HepG2 (cell line): ENCODE measurements around the gene MARCHF2. TPM values are rescaled to one million over a fixed set of nuclear protein-coding genes. Genes with fewer than 3 reads are reported as not detected.

Experiments
- BHLHE40 ChIP-seq: IDR thresholded peaks from 2 replicates; pipeline ENCODE4 v1.6.1; 2011; ENCODE audit warnings: low read length, improper control_type of control experiment
- BORCS8-MEF2B ChIP-seq: sonication (generic); formaldehyde crosslinking; IDR thresholded peaks from 2 replicates; pipeline ENCODE4 v1.8.0; 2022; ENCODE audit warnings: mild to moderate bottlenecking, missing genetic modification reagents
- FOSL2 ChIP-seq: sonication (generic); formaldehyde crosslinking; IDR thresholded peaks from 2 replicates; pipeline ENCODE4 v1.4.0; 2020; ENCODE audit warnings: missing genetic modification reagents
- HDAC1 ChIP-seq: sonication (generic); formaldehyde crosslinking; IDR thresholded peaks from 2 replicates; pipeline ENCODE4 v1.5.1; 2020; ENCODE audit warnings: mild to moderate bottlenecking, missing genetic modification reagents
- HES4 ChIP-seq: sonication (generic); formaldehyde crosslinking; IDR thresholded peaks from 2 replicates; pipeline ENCODE4 v1.9.0; 2021; ENCODE audit warnings: mild to moderate bottlenecking, missing genetic modification reagents, borderline replicate concordance
- HNRNPK ChIP-seq: fragments of 200-400 bp; formaldehyde crosslinking; IDR thresholded peaks from 2 replicates; pipeline ENCODE4 v1.6.1; 2018; ENCODE audit warnings: low read length, low read depth, moderate library complexity, mild to moderate bottlenecking; ENCODE audit not compliant: poor library complexity, severe bottlenecking
- NRL ChIP-seq: sonication (generic); formaldehyde crosslinking; IDR thresholded peaks from 2 replicates; pipeline ENCODE4 v1.5.0; 2020; ENCODE audit warnings: missing genetic modification reagents, mild to moderate bottlenecking, moderate library complexity, borderline replicate concordance
- SOX6 ChIP-seq, 2 experiments: fragments of 450-650 bp in 1 of 2; sonication (generic) in 1 of 2; formaldehyde crosslinking in 1 of 2; IDR thresholded peaks; 2 replicates each; pipeline versions ENCODE4 v1.4.0 to v1.6.1; 2017 to 2020; ENCODE audit warnings: antibody characterized with exemption in 1 of 2, mild to moderate bottlenecking in 1 of 2, missing genetic modification reagents in 1 of 2
- TAF1 ChIP-seq: sonication (generic); formaldehyde crosslinking; IDR thresholded peaks from 2 replicates; pipeline ENCODE4 v1.4.0; 2020; ENCODE audit warnings: missing genetic modification reagents
- ZBTB7A ChIP-seq: sonication (generic); formaldehyde crosslinking; IDR thresholded peaks from 2 replicates; pipeline ENCODE4 v1.8.0; 2022; ENCODE audit warnings: mild to moderate bottlenecking, missing genetic modification reagents
- ZNF17 ChIP-seq: sonication (generic); formaldehyde crosslinking; IDR thresholded peaks from 2 replicates; pipeline ENCODE4 v1.5.0; 2020; ENCODE audit warnings: mild to moderate bottlenecking, missing genetic modification reagents
- ZNF235 ChIP-seq: sonication (generic); formaldehyde crosslinking; IDR thresholded peaks from 2 replicates; pipeline ENCODE4 v1.8.1; 2023; ENCODE audit warnings: mild to moderate bottlenecking, missing genetic modification reagents, borderline replicate concordance
- ZNF251 ChIP-seq: sonication (generic); formaldehyde crosslinking; IDR thresholded peaks from 2 replicates; pipeline ENCODE4 v1.9.0; 2021; ENCODE audit warnings: mild to moderate bottlenecking, missing genetic modification reagents
- ZNF816 ChIP-seq: sonication (generic); formaldehyde crosslinking; IDR thresholded peaks from 2 replicates; pipeline ENCODE4 v1.8.0; 2022; ENCODE audit warnings: missing genetic modification reagents, mild to moderate bottlenecking, borderline replicate concordance
- polyA plus RNA-seq, 8 experiments: library from polyadenylated mRNA; depleted of rRNA in 3 of 8; stranded (reverse) in 7 of 8; unstranded in 1 of 8; fragments of >200 nt; fragmentation: Illumina TruSeq in 4 of 8; extraction: Trizol in 4 of 8; gene quantifications; 2 replicates each; pipeline versions ENCODE4 v1.2.1 to v1.2.3, GENCODE V29; 2011 to 2016; ENCODE audit warnings: low read depth in 4 of 8, missing spikeins in 1 of 8, mixed read lengths in 1 of 8; ENCODE audit not compliant: insufficient read depth in 1 of 8
- total RNA-seq, 5 experiments: library from RNA; depleted of rRNA; stranded (reverse); fragments of >200 nt; fragmentation: Illumina TruSeq; extraction: Trizol; gene quantifications; 2 replicates each; pipeline ENCODE4 v1.2.3, GENCODE V29; 2016; ENCODE audit warnings: low read depth in 1 of 5
- TF ChIP-seq, protein P1 (sequence below): sonication (generic); formaldehyde crosslinking; IDR thresholded peaks from 2 replicates; pipeline ENCODE4 v1.5.0; 2020; ENCODE audit warnings: mild to moderate bottlenecking, missing genetic modification reagents
- TF ChIP-seq, protein P2 (sequence below): sonication (generic); formaldehyde crosslinking; IDR thresholded peaks from 2 replicates; pipeline ENCODE4 v1.4.0; 2020; ENCODE audit warnings: missing genetic modification reagents
- TF ChIP-seq, protein P3 (sequence below): sonication (generic); formaldehyde crosslinking; IDR thresholded peaks from 2 replicates; pipeline ENCODE4 v1.5.0; 2020; ENCODE audit warnings: mild to moderate bottlenecking, missing genetic modification reagents
- TF ChIP-seq, protein P4 (sequence below): sonication (generic); formaldehyde crosslinking; IDR thresholded peaks from 2 replicates; pipeline ENCODE4 v1.8.0; 2022; ENCODE audit warnings: mild to moderate bottlenecking, missing genetic modification reagents; ENCODE audit not compliant: insufficient replicate concordance
- TF ChIP-seq, protein P5 (sequence below): sonication (generic); formaldehyde crosslinking; IDR thresholded peaks from 2 replicates; pipeline ENCODE4 v1.5.0; 2020; ENCODE audit warnings: missing genetic modification reagents, mild to moderate bottlenecking, borderline replicate concordance

MARCHF2 gene
- total and polyA plus RNA-seq, 2 of the 13 experiments (the other 11 are each of a cell fraction or from before 2014, with no cell fraction given): 12.7 to 13.0 TPM

DNA sequence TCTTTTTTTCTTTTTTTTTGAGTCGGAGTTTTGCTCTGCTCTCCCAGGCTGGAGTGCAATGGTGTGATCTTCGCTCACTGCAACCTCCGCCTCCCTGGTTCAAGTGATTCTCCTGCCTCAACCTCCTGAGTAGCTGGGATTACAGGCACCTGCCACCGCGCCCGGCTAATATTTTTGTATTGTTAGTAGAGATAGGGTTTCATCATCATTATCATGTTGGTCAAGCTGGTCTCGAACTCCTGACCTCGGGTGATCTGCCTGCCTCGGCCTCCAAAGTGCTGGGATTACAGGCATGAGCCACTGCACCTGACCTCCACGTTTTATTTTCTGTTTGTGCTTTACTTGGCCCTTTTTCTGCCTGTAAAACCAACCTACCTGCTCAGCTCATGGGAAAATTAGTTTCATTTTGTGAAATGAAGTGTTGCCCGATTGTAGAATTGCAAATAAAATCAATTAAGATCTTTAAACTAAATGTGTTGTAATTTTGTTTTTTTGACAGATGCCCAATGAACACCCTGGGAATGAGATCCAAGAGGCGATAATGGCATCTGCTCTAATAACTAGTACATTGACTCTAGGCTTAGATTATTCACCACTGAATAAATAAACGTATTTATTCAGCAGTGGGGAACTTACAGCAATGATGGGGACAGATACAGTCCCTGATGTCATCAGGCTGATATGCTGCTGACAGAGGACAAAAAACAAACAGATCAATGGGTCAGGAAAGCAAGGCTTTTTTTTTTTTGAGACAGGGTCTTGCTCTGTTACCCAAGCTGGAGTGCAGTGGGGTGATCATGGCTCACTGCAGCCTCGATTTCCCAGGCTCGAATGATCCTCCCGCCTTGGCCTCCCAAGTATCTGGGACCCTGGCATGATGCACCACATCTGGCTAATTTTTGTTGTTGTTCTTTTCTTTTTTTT lies 25.2 kb upstream of the MARCHF2 start (continued):
- TF ChIP-seq BORCS8-MEF2B (CRISPR knock-in tag): no peak
- no peak for TF ChIP-seq ZNF251
- peak; percentile 85 for TF ChIP-seq FOSL2
- TF ChIP-seq ZBTB7A (CRISPR knock-in tag): 0 out of 2 replicates have a peak, but pooled peaks have one; percentile 22
- TF ChIP-seq, protein P1, sequence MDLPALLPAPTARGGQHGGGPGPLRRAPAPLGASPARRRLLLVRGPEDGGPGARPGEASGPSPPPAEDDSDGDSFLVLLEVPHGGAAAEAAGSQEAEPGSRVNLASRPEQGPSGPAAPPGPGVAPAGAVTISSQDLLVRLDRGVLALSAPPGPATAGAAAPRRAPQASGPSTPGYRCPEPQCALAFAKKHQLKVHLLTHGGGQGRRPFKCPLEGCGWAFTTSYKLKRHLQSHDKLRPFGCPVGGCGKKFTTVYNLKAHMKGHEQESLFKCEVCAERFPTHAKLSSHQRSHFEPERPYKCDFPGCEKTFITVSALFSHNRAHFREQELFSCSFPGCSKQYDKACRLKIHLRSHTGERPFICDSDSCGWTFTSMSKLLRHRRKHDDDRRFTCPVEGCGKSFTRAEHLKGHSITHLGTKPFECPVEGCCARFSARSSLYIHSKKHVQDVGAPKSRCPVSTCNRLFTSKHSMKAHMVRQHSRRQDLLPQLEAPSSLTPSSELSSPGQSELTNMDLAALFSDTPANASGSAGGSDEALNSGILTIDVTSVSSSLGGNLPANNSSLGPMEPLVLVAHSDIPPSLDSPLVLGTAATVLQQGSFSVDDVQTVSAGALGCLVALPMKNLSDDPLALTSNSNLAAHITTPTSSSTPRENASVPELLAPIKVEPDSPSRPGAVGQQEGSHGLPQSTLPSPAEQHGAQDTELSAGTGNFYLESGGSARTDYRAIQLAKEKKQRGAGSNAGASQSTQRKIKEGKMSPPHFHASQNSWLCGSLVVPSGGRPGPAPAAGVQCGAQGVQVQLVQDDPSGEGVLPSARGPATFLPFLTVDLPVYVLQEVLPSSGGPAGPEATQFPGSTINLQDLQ: no peak
- TF ChIP-seq, protein P2, sequence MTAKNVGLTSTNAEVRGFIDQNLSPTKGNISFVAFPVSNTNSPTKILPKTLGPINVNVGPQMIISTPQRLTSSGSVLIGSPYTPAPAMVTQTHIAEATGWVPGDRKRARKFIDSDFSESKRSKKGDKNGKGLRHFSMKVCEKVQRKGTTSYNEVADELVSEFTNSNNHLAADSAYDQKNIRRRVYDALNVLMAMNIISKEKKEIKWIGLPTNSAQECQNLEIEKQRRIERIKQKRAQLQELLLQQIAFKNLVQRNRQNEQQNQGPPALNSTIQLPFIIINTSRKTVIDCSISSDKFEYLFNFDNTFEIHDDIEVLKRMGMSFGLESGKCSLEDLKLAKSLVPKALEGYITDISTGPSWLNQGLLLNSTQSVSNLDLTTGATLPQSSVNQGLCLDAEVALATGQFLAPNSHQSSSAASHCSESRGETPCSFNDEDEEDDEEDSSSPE: no peak
- TF ChIP-seq, protein P3, sequence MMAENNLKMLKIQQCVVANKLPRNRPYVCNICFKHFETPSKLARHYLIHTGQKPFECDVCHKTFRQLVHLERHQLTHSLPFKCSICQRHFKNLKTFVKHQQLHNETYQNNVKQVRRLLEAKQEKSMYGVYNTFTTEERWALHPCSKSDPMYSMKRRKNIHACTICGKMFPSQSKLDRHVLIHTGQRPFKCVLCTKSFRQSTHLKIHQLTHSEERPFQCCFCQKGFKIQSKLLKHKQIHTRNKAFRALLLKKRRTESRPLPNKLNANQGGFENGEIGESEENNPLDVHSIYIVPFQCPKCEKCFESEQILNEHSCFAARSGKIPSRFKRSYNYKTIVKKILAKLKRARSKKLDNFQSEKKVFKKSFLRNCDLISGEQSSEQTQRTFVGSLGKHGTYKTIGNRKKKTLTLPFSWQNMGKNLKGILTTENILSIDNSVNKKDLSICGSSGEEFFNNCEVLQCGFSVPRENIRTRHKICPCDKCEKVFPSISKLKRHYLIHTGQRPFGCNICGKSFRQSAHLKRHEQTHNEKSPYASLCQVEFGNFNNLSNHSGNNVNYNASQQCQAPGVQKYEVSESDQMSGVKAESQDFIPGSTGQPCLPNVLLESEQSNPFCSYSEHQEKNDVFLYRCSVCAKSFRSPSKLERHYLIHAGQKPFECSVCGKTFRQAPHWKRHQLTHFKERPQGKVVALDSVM (CRISPR knock-in tag): peak; percentile 100
- TF ChIP-seq, protein P4, sequence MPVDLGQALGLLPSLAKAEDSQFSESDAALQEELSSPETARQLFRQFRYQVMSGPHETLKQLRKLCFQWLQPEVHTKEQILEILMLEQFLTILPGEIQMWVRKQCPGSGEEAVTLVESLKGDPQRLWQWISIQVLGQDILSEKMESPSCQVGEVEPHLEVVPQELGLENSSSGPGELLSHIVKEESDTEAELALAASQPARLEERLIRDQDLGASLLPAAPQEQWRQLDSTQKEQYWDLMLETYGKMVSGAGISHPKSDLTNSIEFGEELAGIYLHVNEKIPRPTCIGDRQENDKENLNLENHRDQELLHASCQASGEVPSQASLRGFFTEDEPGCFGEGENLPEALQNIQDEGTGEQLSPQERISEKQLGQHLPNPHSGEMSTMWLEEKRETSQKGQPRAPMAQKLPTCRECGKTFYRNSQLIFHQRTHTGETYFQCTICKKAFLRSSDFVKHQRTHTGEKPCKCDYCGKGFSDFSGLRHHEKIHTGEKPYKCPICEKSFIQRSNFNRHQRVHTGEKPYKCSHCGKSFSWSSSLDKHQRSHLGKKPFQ: peak; percentile 71
- TF ChIP-seq BHLHE40: no peak; the same call in 1 of the 2 replicates
- TF ChIP-seq TAF1 (CRISPR knock-in tag): no peak
- no peak for TF ChIP-seq ZNF816
- no peak for TF ChIP-seq ZNF235
- no peak for TF ChIP-seq SOX6 (IDR thresholded peaks at IDR 0.05)
- peak; percentile 95 for TF ChIP-seq SOX6 (CRISPR knock-in tag; IDR thresholded peaks at IDR 0.05)
- TF ChIP-seq, protein P5, sequence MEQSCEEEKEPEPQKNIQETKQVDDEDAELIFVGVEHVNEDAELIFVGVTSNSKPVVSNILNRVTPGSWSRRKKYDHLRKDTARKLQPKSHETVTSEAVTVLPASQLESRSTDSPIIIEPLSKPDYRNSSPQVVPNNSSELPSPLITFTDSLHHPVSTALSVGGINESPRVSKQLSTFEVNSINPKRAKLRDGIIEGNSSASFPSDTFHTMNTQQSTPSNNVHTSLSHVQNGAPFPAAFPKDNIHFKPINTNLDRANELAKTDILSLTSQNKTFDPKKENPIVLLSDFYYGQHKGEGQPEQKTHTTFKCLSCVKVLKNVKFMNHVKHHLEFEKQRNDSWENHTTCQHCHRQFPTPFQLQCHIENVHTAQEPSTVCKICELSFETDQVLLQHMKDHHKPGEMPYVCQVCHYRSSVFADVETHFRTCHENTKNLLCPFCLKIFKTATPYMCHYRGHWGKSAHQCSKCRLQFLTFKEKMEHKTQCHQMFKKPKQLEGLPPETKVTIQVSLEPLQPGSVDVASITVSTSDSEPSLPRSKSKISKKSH: no peak
- no peak for TF ChIP-seq HNRNPK
- TF ChIP-seq ZNF17 (CRISPR knock-in tag): no peak
- TF ChIP-seq NRL (CRISPR knock-in tag): no peak
- TF ChIP-seq HES4: no peak
- peak; percentile 78 for TF ChIP-seq HDAC1
